Measurements from ENCODE around the gene VWA3A.

VWA3A gene

DNA sequence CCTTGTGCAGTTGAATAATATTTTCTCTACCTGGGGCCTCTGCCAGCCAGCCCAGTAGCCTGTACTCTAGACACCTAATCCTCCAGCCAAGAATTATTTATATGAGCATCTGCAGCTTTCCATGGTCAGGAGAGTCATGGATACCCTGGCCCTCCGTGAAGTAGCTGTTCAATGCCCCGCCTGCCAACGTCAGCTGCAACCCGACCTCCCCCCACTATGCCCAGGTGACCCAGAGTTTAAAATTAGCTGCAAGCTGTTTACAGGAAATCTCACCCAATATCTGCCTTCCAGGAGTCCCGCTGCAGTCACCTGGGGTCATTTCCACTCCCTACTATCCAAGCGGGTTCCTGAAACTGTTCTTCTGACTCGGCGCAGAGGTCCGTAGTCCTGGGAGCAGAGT lies 82.3 kb downstream of the VWA3A start:
- no peak for TF ChIP-seq CTCF (IDR thresholded peaks at IDR 0.05; ENCODE audit: low read depth, low read length)
- no peak overlapping the region for H3K4me3 ChIP-seq (ENCODE audit: low read depth, low read length)

GRCh38 chr16:22177968-22178930 lies 85.9 kb downstream of the VWA3A start:
- TF ChIP-seq CTCF (IDR thresholded peaks at IDR 0.05; ENCODE audit: low read depth, low read length): no peak
- no peak overlapping the region for H3K4me3 ChIP-seq (ENCODE audit: low read depth, low read length)

GRCh38 chr16:22181426-22181825 lies 89.1 kb downstream of the VWA3A start:
- no peak for TF ChIP-seq CTCF (IDR thresholded peaks at IDR 0.05; ENCODE audit: low read depth, low read length)
- no peak overlapping the region for H3K4me3 ChIP-seq (ENCODE audit: low read depth, low read length)

DNA sequence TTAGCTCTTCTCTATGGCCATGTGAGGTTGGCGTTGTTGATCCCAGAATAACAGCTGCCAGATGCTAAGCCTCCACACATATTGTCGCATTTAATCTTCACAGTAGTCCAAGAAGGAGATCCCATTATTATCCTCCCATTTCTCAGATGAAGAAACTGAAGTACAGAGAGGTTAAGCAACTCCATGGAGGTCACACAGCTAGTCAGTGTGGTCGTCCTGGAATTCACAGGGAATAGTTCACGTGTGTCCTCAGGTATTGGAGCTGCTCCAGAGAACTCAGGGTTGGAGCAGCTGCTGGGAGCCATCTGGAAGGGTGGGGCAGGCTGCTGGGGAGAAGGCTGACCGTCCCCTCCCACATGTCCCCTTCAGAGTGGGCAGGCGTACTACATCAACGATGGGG lies 89.5 kb downstream of the VWA3A start:
- TF ChIP-seq CTCF (IDR thresholded peaks at IDR 0.05; ENCODE audit: low read depth, low read length): no peak
- no peak overlapping the region for H3K4me3 ChIP-seq (ENCODE audit: low read depth, low read length)

GRCh38 chr16:22183335-22183734 lies 91.0 kb downstream of the VWA3A start:
- no peak for TF ChIP-seq CTCF (IDR thresholded peaks at IDR 0.05; ENCODE audit: low read depth, low read length)
- no peak overlapping the region for H3K4me3 ChIP-seq (ENCODE audit: low read depth, low read length)

DNA sequence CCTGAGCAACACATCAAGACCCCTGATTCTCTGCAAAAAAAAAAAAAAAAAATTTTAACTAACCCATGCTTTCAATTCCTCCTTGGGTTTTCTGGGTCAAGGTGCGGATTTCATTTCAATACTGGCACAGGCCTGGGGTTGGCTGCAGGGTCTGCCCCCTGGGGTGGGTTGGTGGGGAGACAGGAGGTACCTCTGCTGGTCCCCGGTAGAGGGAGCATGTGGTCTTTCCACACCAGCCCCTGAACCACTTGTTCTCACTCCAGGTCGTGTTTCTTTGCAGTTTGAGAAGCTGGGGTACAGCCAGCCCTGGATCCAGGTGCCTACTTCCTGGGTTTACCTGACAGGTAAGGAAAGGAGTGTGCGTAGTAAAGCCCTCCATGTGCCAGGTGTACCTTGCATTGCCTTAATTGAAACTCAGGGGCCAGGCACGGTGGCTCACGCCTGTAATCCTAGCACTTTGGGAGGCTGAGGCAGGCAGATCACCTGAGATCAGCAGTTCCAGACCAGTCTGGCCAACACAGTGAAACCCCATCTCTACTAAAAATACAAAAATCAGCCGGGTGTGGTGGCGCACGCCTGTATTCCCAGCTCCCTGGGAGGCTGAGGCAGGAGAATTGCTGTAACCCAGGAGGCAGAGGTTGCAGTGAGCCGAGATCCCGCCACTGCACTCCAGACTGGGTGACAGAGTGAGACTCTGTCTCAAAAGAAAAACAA lies 91.7 kb downstream of the VWA3A start:
- H3K4me3 ChIP-seq (ENCODE audit: low read depth, low read length): no peak overlapping the region
- 0 out of 2 replicates have a peak, but pooled peaks have one; percentile 25 for TF ChIP-seq CTCF (IDR thresholded peaks at IDR 0.05; ENCODE audit: low read depth, low read length)

- no peak for TF ChIP-seq CTCF (IDR thresholded peaks at IDR 0.05; ENCODE audit: low read depth, low read length)
- no peak overlapping the region for H3K4me3 ChIP-seq (ENCODE audit: low read depth, low read length)
Measured at GRCh38 chr16:22184615-22184968, 92.3 kb downstream of the VWA3A start.
